ENCODE data around the gene RSU1.

Gene RSU1

GRCh38 chr10:16820421-16820820, 3.2 kb upstream of the RSU1 start:
- no peak for DNase-seq

- no peak for DNase-seq
Measured at GRCh38 chr10:16820018-16820417, 2.8 kb upstream of the RSU1 start.

- DNase-seq, result no peak
Measured at GRCh38 chr10:16819436-16819835, 2.2 kb upstream of the RSU1 start.

GRCh38 chr10:16819026-16819425, 1.8 kb upstream of the RSU1 start:
- DNase-seq, result no peak

GRCh38 chr10:16816830-16817124, 447 bp downstream of the RSU1 start:
- no peak for DNase-seq

- no peak for DNase-seq
Measured at GRCh38 chr10:16816171-16816570, 1.1 kb downstream of the RSU1 start.

- no peak for DNase-seq
Measured at GRCh38 chr10:16814012-16814411, 3.2 kb downstream of the RSU1 start.

GRCh38 chr10:16812676-16813075, 4.5 kb downstream of the RSU1 start:
- no peak for DNase-seq

GRCh38 chr10:16811765-16812164, 5.5 kb downstream of the RSU1 start:
- DNase-seq, result no peak

- DNase-seq, result no peak
Measured at GRCh38 chr10:16811292-16811691, 5.9 kb downstream of the RSU1 start.

GRCh38 chr10:16809074-16809718, 8.0 kb downstream of the RSU1 start:
- DNase-seq, result no peak

- DNase-seq, result no peak
Measured at GRCh38 chr10:16804123-16804522, 13.1 kb downstream of the RSU1 start.

- DNase-seq, result no peak
Measured at GRCh38 chr10:16803464-16803863, 13.8 kb downstream of the RSU1 start.

GRCh38 chr10:16799621-16800020, 17.6 kb downstream of the RSU1 start:
- no peak for DNase-seq

GRCh38 chr10:16798571-16798970, 18.7 kb downstream of the RSU1 start:
- no peak for DNase-seq

- no peak for DNase-seq
Measured at GRCh38 chr10:16795410-16796073, 21.7 kb downstream of the RSU1 start.

GRCh38 chr10:16794005-16794404, 23.2 kb downstream of the RSU1 start:
- no peak for DNase-seq

GRCh38 chr10:16792675-16793074, 24.5 kb downstream of the RSU1 start:
- no peak for DNase-seq

- no peak for DNase-seq
Measured at GRCh38 chr10:16789765-16790164, 27.5 kb downstream of the RSU1 start.

- DNase-seq, result no peak
Measured at GRCh38 chr10:16789261-16789660, 28.0 kb downstream of the RSU1 start.

- DNase-seq, result no peak
Measured at GRCh38 chr10:16788778-16789177, 28.4 kb downstream of the RSU1 start.

- DNase-seq, result no peak
Measured at GRCh38 chr10:16788125-16788524, 29.1 kb downstream of the RSU1 start.

- DNase-seq, result no peak
Measured at GRCh38 chr10:16787361-16787791, 29.8 kb downstream of the RSU1 start.

- no peak for DNase-seq
Measured at GRCh38 chr10:16780338-16780880, 36.8 kb downstream of the RSU1 start.

GRCh38 chr10:16779384-16779915, 37.8 kb downstream of the RSU1 start:
- no peak for DNase-seq
